GM20431 (cell line): ENCODE results near the gene MS4A14.

Source experiments
- in situ Hi-C: fragments of 300-500 bp; cut with MseI, MboI; formaldehyde crosslinking; loops from one replicate; pipeline ENCODE4 v1.15.0; 2020; ENCODE audit warnings: low sequenced_read_pairs; ENCODE audit not compliant: unreplicated experiment

MS4A14 gene

GRCh38 chr11:60396382-60396781 lies at the start of gene MS4A14:
Gene MS4A14 (plus strand): TSS chr11:60396459. CDS start chr11:60396579, 120 bp downstream.
- in situ Hi-C loops: no loop called here

GRCh38 chr11:60347084-60347797 lies 49.0 kb upstream of the MS4A14 start:
- in situ Hi-C loops: loop anchor here (25.0 kb wide), 1 partner anchor 290 kb away; no protein-coding TSS in a partner anchor

GRCh38 chr11:60348116-60348515 lies 48.1 kb upstream of the MS4A14 start:
- in situ Hi-C loops: loop anchor here (25.0 kb wide), 1 partner anchor 289 kb away; no protein-coding TSS in a partner anchor

GRCh38 chr11:60349990-60350389 lies 46.3 kb upstream of the MS4A14 start:
- in situ Hi-C loops: loop anchor here (25.0 kb wide), 1 partner anchor 287 kb away; no protein-coding TSS in a partner anchor

GRCh38 chr11:60357771-60358170 lies 38.5 kb upstream of the MS4A14 start:
- in situ Hi-C loops: no loop called here

- in situ Hi-C loops: loop anchor here (10.0 kb wide), 1 partner anchor 124 kb away; no protein-coding TSS in a partner anchor
Measured at GRCh38 chr11:60360621-60361020, 35.6 kb upstream of the MS4A14 start.

- in situ Hi-C loops: loop anchor here (10.0 kb wide), 1 partner anchor 123 kb away; no protein-coding TSS in a partner anchor
Measured at GRCh38 chr11:60362241-60362640, 34.0 kb upstream of the MS4A14 start.

GRCh38 chr11:60363542-60364470 lies 32.5 kb upstream of the MS4A14 start:
- in situ Hi-C loops: loop anchor here (10.0 kb wide), 1 partner anchor 121 kb away; no protein-coding TSS in a partner anchor

GRCh38 chr11:60366262-60366904 lies 29.9 kb upstream of the MS4A14 start:
- in situ Hi-C loops: loop anchor here (10.0 kb wide), 1 partner anchor 118 kb away; no protein-coding TSS in a partner anchor

GRCh38 chr11:60367009-60367408 lies 29.2 kb upstream of the MS4A14 start:
- in situ Hi-C loops: loop anchor here (10.0 kb wide), 1 partner anchor 118 kb away; no protein-coding TSS in a partner anchor

- in situ Hi-C loops: loop anchor here (10.0 kb wide), 1 partner anchor 117 kb away; no protein-coding TSS in a partner anchor
Measured at GRCh38 chr11:60367896-60368295, 28.4 kb upstream of the MS4A14 start.

GRCh38 chr11:60370252-60370810 lies 25.9 kb upstream of the MS4A14 start:
- in situ Hi-C loops: no loop called here

GRCh38 chr11:60370811-60371298 lies 25.4 kb upstream of the MS4A14 start:
- in situ Hi-C loops: no loop called here

GRCh38 chr11:60371386-60371785 lies 24.9 kb upstream of the MS4A14 start:
- in situ Hi-C loops: no loop called here

- in situ Hi-C loops: no loop called here
Measured at GRCh38 chr11:60371854-60372253, 24.4 kb upstream of the MS4A14 start.

- in situ Hi-C loops: no loop called here
Measured at GRCh38 chr11:60372767-60373166, 23.5 kb upstream of the MS4A14 start.

- in situ Hi-C loops: no loop called here
Measured at GRCh38 chr11:60375316-60375715, 20.9 kb upstream of the MS4A14 start.

- in situ Hi-C loops: no loop called here
Measured at GRCh38 chr11:60376601-60377000, 19.7 kb upstream of the MS4A14 start.

- in situ Hi-C loops: no loop called here
Measured at GRCh38 chr11:60377401-60378136, 18.7 kb upstream of the MS4A14 start.
